Neural progenitor cell (in vitro differentiated cells): ENCODE measurements around the gene DKKL1. TPM values are rescaled to one million over a fixed set of nuclear protein-coding genes. Genes with fewer than 3 reads are reported as not detected.

ENCODE experiments used
- DNase-seq: peaks from one replicate; pipeline ENCODE4 v3.0.0-alpha.2; 2016; ENCODE audit warnings: low spot score
- H2AFZ ChIP-seq: fragments of 200-600 bp; sonication (generic); replicated peaks from 2 replicates; pipeline ENCODE4 v1.6.1; 2016; ENCODE audit warnings: antibody characterized with exemption
- H3F3A ChIP-seq: fragments of 200-600 bp; sonication (generic); 2 replicates; pipeline ENCODE4 v1.6.1; 2016; ENCODE audit warnings: antibody characterized with exemption, low read depth
- H3K27ac ChIP-seq: fragments of 200-600 bp; sonication (generic); 2 replicates; pipeline ENCODE4 v1.5.1; 2016; ENCODE audit warnings: mild to moderate bottlenecking
- H3K27me3 ChIP-seq: fragments of 200-600 bp; sonication (generic); 2 replicates; pipeline ENCODE4 v1.6.1; 2016; ENCODE audit warnings: mild to moderate bottlenecking, moderate library complexity
- H3K36me3 ChIP-seq: fragments of 200-600 bp; sonication (generic); 2 replicates; pipeline ENCODE4 v1.5.1; 2016
- H3K4me1 ChIP-seq: fragments of 200-600 bp; sonication (generic); 2 replicates; pipeline ENCODE4 v1.6.1; 2016; ENCODE audit warnings: mixed run types
- H3K4me2 ChIP-seq: fragments of 200-600 bp; sonication (generic); 2 replicates; pipeline ENCODE4 v1.6.1; 2016
- H3K4me3 ChIP-seq: fragments of 200-600 bp; sonication (generic); 2 replicates; pipeline ENCODE4 v1.5.1; 2016
- H3K79me2 ChIP-seq: fragments of 200-600 bp; sonication (generic); 2 replicates; pipeline ENCODE4 v1.6.1; 2016; ENCODE audit warnings: low read depth
- H3K9ac ChIP-seq: fragments of 200-600 bp; sonication (generic); 2 replicates; pipeline ENCODE4 v1.6.1; 2016
- H3K9me3 ChIP-seq: fragments of 200-600 bp; sonication (generic); 2 replicates; pipeline ENCODE4 v1.5.1; 2016; ENCODE audit warnings: low read depth
- H4K20me1 ChIP-seq: fragments of 200-600 bp; sonication (generic); 2 replicates; pipeline ENCODE4 v1.6.1; 2016; ENCODE audit warnings: low read depth
- H3K27ac Mint-ChIP-seq: 3 replicates; pipeline ENCODE4 v1.8.0; 2021; ENCODE audit warnings: mixed read lengths
- H3K27me3 Mint-ChIP-seq: 2 replicates; pipeline ENCODE4 v1.8.0; 2022; ENCODE audit warnings: low read depth, mild to moderate bottlenecking, inconsistent platforms, moderate library complexity, mixed read lengths; ENCODE audit not compliant: insufficient read depth
- H3K36me3 Mint-ChIP-seq: 3 replicates; pipeline ENCODE4 v1.8.0; 2021; ENCODE audit warnings: mixed read lengths
- H3K4me1 Mint-ChIP-seq: 3 replicates; pipeline ENCODE4 v1.8.0; 2021; ENCODE audit warnings: mixed read lengths
- H3K4me3 Mint-ChIP-seq: 3 replicates; pipeline ENCODE4 v1.8.0; 2021; ENCODE audit warnings: mild to moderate bottlenecking, moderate library complexity, mixed read lengths
- H3K9me3 Mint-ChIP-seq: 3 replicates; pipeline ENCODE4 v1.8.0; 2020; ENCODE audit warnings: mixed read lengths
- EZH2 ChIP-seq: fragments of 200-600 bp; sonication (generic); IDR thresholded peaks from 2 replicates; pipeline ENCODE4 v1.6.1; 2017; ENCODE audit warnings: antibody characterized with exemption, mild to moderate bottlenecking, moderate library complexity
- EZH2phosphoT487 ChIP-seq: fragments of 200-600 bp; sonication (generic); IDR thresholded peaks from 2 replicates; pipeline ENCODE4 v1.6.1; 2017; ENCODE audit warnings: antibody characterized with exemption
- total RNA-seq: library from RNA; depleted of rRNA; stranded (reverse); fragments of >200 nt; gene quantifications from 2 replicates; pipeline ENCODE4 v1.2.3, GENCODE V29; 2015; ENCODE audit warnings: low replicate concordance
- TF ChIP-seq, protein P1 (sequence below): fragments of 200-600 bp; sonication (generic); IDR thresholded peaks from 2 replicates; pipeline ENCODE4 v1.5.1; 2017; ENCODE audit warnings: antibody characterized with exemption, mild to moderate bottlenecking

The DKKL1 gene
- total RNA-seq, 1 donor from 2014 or later, result 3.0 TPM

DNA sequence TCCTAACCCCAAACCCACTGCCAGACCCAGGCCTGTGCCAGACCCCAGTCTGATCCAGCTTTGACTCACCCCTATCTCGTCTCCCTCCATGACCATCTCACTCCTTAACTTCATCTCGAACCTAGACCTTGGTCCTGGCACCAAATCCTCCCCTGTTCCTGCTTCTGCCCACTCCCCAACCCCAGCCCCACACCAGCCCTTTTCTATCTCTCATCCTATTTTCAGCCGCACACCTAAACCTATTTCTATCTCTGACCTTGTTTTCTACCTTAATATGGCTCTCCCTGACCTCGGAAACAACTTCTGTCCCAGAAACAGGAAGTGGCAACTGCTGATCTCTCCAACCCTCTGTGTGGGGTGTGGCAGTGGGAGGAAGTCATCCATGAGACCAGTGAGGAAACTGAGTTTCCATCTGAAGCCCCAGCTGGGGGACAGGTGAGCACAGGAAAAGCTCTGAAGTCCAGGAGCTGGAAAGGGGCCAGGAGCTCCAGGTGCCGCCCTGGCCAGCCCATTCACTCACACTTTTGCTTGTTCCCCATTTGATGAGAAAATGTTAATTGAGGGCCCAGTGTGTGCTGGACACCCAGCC is 45.9 kb downstream of the DKKL1 start:
- peaks cover 24% of the 10 kb centered on the region for H3K4me1 Mint-ChIP-seq
- peaks cover 12% of the 10 kb centered on the region for H3K27me3 Mint-ChIP-seq
- Histone ChIP-seq H3K9ac (no peak overlapping the region), H3K4me3 (no peak overlapping the region), H3K27me3 (no peaks in the 10 kb centered on the region), H3K79me2 (no peaks in the 10 kb centered on the region), H3K9me3 (no peaks in the 10 kb centered on the region), H3K4me1 (peaks cover 22% of the 10 kb centered on the region), H3K4me2 (no peak overlapping the region), H2AFZ (no peak overlapping the region), H3K27ac (no peak overlapping the region), H3K36me3 (no peaks in the 10 kb centered on the region), H3F3A (peaks cover 6% of the 10 kb centered on the region), H4K20me1 (no peaks in the 10 kb centered on the region)
- H3K27ac Mint-ChIP-seq, result no peak overlapping the region
- H3K36me3 Mint-ChIP-seq, result no peaks in the 10 kb centered on the region
- no peak overlapping the region for H3K4me3 Mint-ChIP-seq
- no peaks in the 10 kb centered on the region for H3K9me3 Mint-ChIP-seq
- TF ChIP-seq, protein P1, sequence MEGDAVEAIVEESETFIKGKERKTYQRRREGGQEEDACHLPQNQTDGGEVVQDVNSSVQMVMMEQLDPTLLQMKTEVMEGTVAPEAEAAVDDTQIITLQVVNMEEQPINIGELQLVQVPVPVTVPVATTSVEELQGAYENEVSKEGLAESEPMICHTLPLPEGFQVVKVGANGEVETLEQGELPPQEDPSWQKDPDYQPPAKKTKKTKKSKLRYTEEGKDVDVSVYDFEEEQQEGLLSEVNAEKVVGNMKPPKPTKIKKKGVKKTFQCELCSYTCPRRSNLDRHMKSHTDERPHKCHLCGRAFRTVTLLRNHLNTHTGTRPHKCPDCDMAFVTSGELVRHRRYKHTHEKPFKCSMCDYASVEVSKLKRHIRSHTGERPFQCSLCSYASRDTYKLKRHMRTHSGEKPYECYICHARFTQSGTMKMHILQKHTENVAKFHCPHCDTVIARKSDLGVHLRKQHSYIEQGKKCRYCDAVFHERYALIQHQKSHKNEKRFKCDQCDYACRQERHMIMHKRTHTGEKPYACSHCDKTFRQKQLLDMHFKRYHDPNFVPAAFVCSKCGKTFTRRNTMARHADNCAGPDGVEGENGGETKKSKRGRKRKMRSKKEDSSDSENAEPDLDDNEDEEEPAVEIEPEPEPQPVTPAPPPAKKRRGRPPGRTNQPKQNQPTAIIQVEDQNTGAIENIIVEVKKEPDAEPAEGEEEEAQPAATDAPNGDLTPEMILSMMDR, result no peak
- TF ChIP-seq EZH2 (no peak), EZH2phosphoT487 (no peak)
- no peak for DNase-seq

DNA sequence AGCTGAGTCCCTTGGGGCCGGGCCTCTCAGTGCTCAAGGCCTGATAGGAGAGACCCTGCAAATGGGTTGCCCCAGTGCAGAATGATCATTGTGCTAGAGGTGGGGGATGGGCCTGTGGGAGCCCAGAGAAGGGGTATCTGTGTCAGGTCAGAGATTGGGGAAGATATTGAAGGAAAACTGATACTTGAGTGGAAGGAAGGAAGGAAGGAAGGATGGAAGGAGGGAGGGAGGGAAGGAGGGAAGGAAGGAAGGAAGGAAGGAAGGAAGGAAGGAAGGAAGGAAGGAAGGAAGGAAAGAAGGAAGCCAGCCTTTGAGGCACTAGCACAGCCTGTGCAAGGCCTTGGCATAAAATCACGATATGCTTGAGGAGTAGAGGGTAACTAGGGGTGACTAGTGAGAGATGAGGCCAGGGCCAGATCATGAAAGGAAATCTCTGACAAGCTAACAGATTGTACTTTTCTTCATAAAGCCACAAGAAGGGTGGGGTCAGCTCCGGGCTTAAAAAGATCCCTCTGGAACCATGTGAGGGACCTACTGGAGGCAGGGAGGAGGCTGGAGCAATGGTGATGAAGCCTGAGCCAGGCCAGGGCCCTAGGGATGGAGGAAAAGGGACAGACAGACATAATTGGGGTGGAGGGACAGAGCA is 48.1 kb downstream of the DKKL1 start:
- H3K4me1 Mint-ChIP-seq, result peaks cover 27% of the 10 kb centered on the region
- H3K27me3 Mint-ChIP-seq, result peaks cover 20% of the 10 kb centered on the region

DNA sequence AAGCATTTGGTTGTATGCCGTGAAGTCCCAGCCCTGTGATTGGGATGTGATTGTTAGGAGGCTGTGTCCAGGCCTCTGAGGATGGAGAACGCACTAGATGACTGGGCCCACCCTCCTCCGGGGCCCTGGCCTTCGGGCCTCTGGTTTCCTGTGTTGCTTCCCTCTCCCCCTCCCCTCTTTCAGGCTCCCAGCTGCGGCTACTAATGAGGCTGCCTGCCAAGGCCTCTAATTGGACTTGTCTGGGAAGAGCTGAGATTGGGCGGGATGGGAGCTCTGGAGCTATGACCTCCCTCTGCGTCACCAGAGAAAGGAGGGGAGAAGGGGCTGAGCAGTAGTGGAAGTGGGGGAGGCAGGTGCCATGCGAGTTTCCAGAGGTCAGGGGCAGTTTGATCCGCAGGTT is 49.7 kb downstream of the DKKL1 start:
- Histone ChIP-seq H3K79me2 (no peaks in the 10 kb centered on the region), H3K27ac (no peak overlapping the region), H3K9ac (no peak overlapping the region), H3K4me2 (peak overlapping the region; percentile 45), H3K9me3 (no peaks in the 10 kb centered on the region), H3K36me3 (no peaks in the 10 kb centered on the region), H3K27me3 (no peaks in the 10 kb centered on the region), H3K4me1 (peaks cover 40% of the 10 kb centered on the region), H3K4me3 (no peak overlapping the region), H2AFZ (no peak overlapping the region), H3F3A (peaks cover 4% of the 10 kb centered on the region), H4K20me1 (no peaks in the 10 kb centered on the region)
- Mint-ChIP-seq H3K9me3 (peaks cover 2% of the 10 kb centered on the region), H3K4me3 (peak overlapping the region; percentile 11), H3K4me1 (peaks cover 29% of the 10 kb centered on the region), H3K36me3 (no peaks in the 10 kb centered on the region), H3K27ac (peak overlapping the region; percentile 74), H3K27me3 (peaks cover 25% of the 10 kb centered on the region)
- no peak for TF ChIP-seq EZH2
- TF ChIP-seq, protein P1, result no peak
- TF ChIP-seq EZH2phosphoT487, result no peak
- peak; percentile 68 for DNase-seq

More for the DNA sequence above, 48.1 kb downstream of the DKKL1 start:
- no peaks in the 10 kb centered on the region for H3K79me2 ChIP-seq
- H3K4me2 ChIP-seq, result no peak overlapping the region
- Mint-ChIP-seq H3K4me3 (no peak overlapping the region), H3K9me3 (no peaks in the 10 kb centered on the region), H3K36me3 (no peaks in the 10 kb centered on the region), H3K27ac (no peak overlapping the region)
- H3K9ac ChIP-seq, result no peak overlapping the region
- peaks cover 4% of the 10 kb centered on the region for H3F3A ChIP-seq
- H3K4me1 ChIP-seq, result peaks cover 31% of the 10 kb centered on the region
- no peak for TF ChIP-seq EZH2
- no peaks in the 10 kb centered on the region for H4K20me1 ChIP-seq
- no peak overlapping the region for H3K27ac ChIP-seq
- no peak overlapping the region for H3K4me3 ChIP-seq
- H3K27me3 ChIP-seq, result no peaks in the 10 kb centered on the region
- H3K36me3 ChIP-seq, result no peaks in the 10 kb centered on the region
- no peak overlapping the region for H2AFZ ChIP-seq
- H3K9me3 ChIP-seq, result no peaks in the 10 kb centered on the region
- DNase-seq, result no peak

DNA sequence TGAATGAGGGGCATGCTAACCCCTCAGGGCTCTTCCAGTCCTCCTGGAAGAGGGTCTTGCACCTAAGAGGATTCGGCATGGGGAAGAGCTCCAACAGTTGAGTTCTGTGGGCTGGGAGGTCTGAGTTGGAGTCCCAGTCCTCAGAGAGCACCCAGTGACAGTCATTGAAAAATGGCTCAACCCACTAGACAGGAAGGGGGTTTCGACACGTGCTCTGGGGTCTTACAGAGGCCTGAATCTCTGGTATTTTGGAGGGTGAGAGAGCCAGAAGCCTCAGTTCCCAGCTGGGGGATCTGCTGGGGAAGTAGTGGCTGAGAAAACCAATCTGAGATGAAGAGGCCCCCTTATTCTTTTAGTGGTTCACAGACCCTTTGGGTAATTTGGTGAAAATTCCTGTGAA is 50.6 kb downstream of the DKKL1 start:
- Mint-ChIP-seq H3K27me3 (peaks cover 33% of the 10 kb centered on the region), H3K36me3 (no peaks in the 10 kb centered on the region), H3K9me3 (peaks cover 2% of the 10 kb centered on the region), H3K27ac (no peak overlapping the region), H3K4me1 (peaks cover 23% of the 10 kb centered on the region), H3K4me3 (no peak overlapping the region)
- Histone ChIP-seq H2AFZ (no peak overlapping the region), H4K20me1 (no peaks in the 10 kb centered on the region), H3K36me3 (no peaks in the 10 kb centered on the region), H3K4me2 (no peak overlapping the region), H3K9ac (no peak overlapping the region), H3K4me3 (no peak overlapping the region), H3K79me2 (no peaks in the 10 kb centered on the region), H3F3A (peaks cover 4% of the 10 kb centered on the region), H3K9me3 (no peaks in the 10 kb centered on the region), H3K27ac (no peak overlapping the region), H3K27me3 (peaks cover 8% of the 10 kb centered on the region), H3K4me1 (peaks cover 40% of the 10 kb centered on the region)
- DNase-seq, result no peak
- TF ChIP-seq EZH2phosphoT487 (no peak), EZH2 (no peak)
- TF ChIP-seq, protein P1, result no peak
